H1 (cell line): ENCODE measurements around the gene RIMBP2. TPM values are rescaled to one million over a fixed set of nuclear protein-coding genes. Genes with fewer than 3 reads are reported as not detected.

ENCODE experiments used
- CTCF ChIA-PET: fragments of 300-600 bp; sonication (Branson Sonifier 250); formaldehyde crosslinking; loops from one replicate; lab custom pipeline; 2021; ENCODE audit not compliant: partially characterized antibody; lab: Charles Lee
- POLR2A ChIA-PET: fragments of 300-600 bp; sonication (Branson Sonifier 250); formaldehyde crosslinking; loops from one replicate; lab custom pipeline; 2021; ENCODE audit warnings: inconsistent platforms; ENCODE audit not compliant: partially characterized antibody; lab: Charles Lee
- DNase-seq, 2 experiments: peaks; one replicate each; pipeline versions ENCODE4 v3.0.0 to v3.0.0-alpha.2; 2010 to 2022; ENCODE audit warnings: low spot score in 2 of 2, low read depth in 1 of 2, mixed read lengths in 1 of 2
- FAIRE-seq: peaks from 2 replicates; lab custom pipeline; 2011; peaks lifted over from hg19 to GRCh38; lab: Jason Lieb, UNC
- H2AFZ ChIP-seq: 2 replicates; pipeline ENCODE4 v1.8.1; 2012; ENCODE audit warnings: low read length, inconsistent platforms
- H2AK5ac ChIP-seq: 2 replicates; pipeline ENCODE4 v1.6.1; 2013; ENCODE audit warnings: low read depth, low read length
- H2BK120ac ChIP-seq: replicated peaks from 2 replicates; pipeline ENCODE3; 2013; ENCODE audit warnings: low read depth, low read length, inconsistent platforms
- H2BK12ac ChIP-seq: 2 replicates; pipeline ENCODE4 v1.6.1; 2013; ENCODE audit warnings: low read depth, low read length
- H2BK15ac ChIP-seq: 2 replicates; pipeline ENCODE4 v1.6.1; 2013; ENCODE audit warnings: low read length
- H2BK20ac ChIP-seq: 2 replicates; pipeline ENCODE4 v1.6.1; 2013; ENCODE audit warnings: low read length
- H2BK5ac ChIP-seq: 2 replicates; pipeline ENCODE4 v1.6.1; 2013; ENCODE audit warnings: low read depth, low read length
- H3K14ac ChIP-seq: 2 replicates; pipeline ENCODE4 v1.6.1; 2013; ENCODE audit warnings: inconsistent platforms; ENCODE audit not compliant: insufficient read length
- H3K18ac ChIP-seq: 2 replicates; pipeline ENCODE4 v1.6.1; 2013; ENCODE audit warnings: low read length; ENCODE audit errors: extremely low read depth
- H3K23ac ChIP-seq: 2 replicates; pipeline ENCODE4 v1.6.1; 2013; ENCODE audit warnings: inconsistent platforms; ENCODE audit not compliant: insufficient read length
- H3K23me2 ChIP-seq: 2 replicates; pipeline ENCODE4 v1.6.1; 2013; ENCODE audit warnings: low read depth, low read length
- H3K27ac ChIP-seq: 2 replicates; pipeline ENCODE4 v1.6.1; 2011; ENCODE audit warnings: low read depth, low read length, inconsistent platforms
- H3K27me3 ChIP-seq, 4 experiments: replicated peaks in 1 of 4; 1 replicate in 1 of 4; 2 replicates in 3 of 4; pipeline versions ENCODE4 v1.6.1 to v1.8.1; 2011 to 2013; ENCODE audit warnings: low read length in 3 of 4, mild to moderate bottlenecking in 3 of 4, inconsistent platforms in 2 of 4, mixed read lengths in 2 of 4, moderate library complexity in 1 of 4; ENCODE audit not compliant: control insufficient read depth in 3 of 4, insufficient read depth in 3 of 4; ENCODE audit errors: extremely low read depth in 1 of 4
- H3K36me3 ChIP-seq, 4 experiments: 2 replicates each; pipeline versions ENCODE4 v1.6.1 to v1.8.1; 2011 to 2013; ENCODE audit warnings: mild to moderate bottlenecking in 4 of 4, low read length in 3 of 4, moderate library complexity in 2 of 4, control low read depth in 1 of 4, inconsistent platforms in 1 of 4; ENCODE audit not compliant: insufficient read depth in 4 of 4, control insufficient read depth in 2 of 4
- H3K4ac ChIP-seq: replicated peaks from 2 replicates; pipeline ENCODE3; 2013; ENCODE audit warnings: low read length, low read depth, mixed read lengths, inconsistent platforms; ENCODE audit not compliant: insufficient read length
- H3K4me1 ChIP-seq, 4 experiments: replicated peaks in 1 of 4; 1 replicate in 1 of 4; 2 replicates in 3 of 4; pipeline versions ENCODE4 v1.6.1 to v1.8.1; 2011 to 2013; ENCODE audit warnings: low read length in 3 of 4, inconsistent platforms in 2 of 4, mixed read lengths in 1 of 4; ENCODE audit not compliant: insufficient read depth in 4 of 4, control insufficient read depth in 3 of 4
- H3K4me2 ChIP-seq, 2 experiments: 2 replicates each; pipeline versions ENCODE4 v1.6.1 to v1.8.1; 2011 to 2013; ENCODE audit warnings: low read depth in 2 of 2, low read length in 2 of 2, control low read depth in 1 of 2, inconsistent platforms in 1 of 2, mild to moderate bottlenecking in 1 of 2; ENCODE audit not compliant: insufficient read depth in 1 of 2
- H3K4me3 ChIP-seq, 4 experiments: fragments of 200-600, 300-600 bp in 1 of 4; sonication (generic), shearing (Covaris generic), sonication (Bioruptor Twin) in 1 of 4; 2 replicates each; pipeline versions ENCODE4 v1.5.1 to v1.8.1; 2011 to 2016; ENCODE audit warnings: low read length in 4 of 4, low read depth in 3 of 4, control low read depth in 2 of 4, inconsistent platforms in 2 of 4, mild to moderate bottlenecking in 2 of 4, mixed read lengths in 1 of 4, moderate library complexity in 1 of 4; ENCODE audit not compliant: insufficient read depth in 2 of 4; ENCODE audit errors: extremely low read depth in 1 of 4
- H3K56ac ChIP-seq: replicated peaks from 2 replicates; pipeline ENCODE3; 2013; ENCODE audit warnings: low read depth, mild to moderate bottlenecking, mixed read lengths, low read length, inconsistent platforms; ENCODE audit not compliant: insufficient read length
- H3K79me1 ChIP-seq: 2 replicates; pipeline ENCODE4 v1.6.1; 2013; ENCODE audit warnings: low read depth, low read length, control low read depth
- H3K79me2 ChIP-seq, 2 experiments: 2 replicates each; pipeline versions ENCODE4 v1.6.1 to v1.8.1; 2012 to 2013; ENCODE audit warnings: low read length in 2 of 2, mild to moderate bottlenecking in 2 of 2, inconsistent platforms in 1 of 2; ENCODE audit not compliant: insufficient read depth in 2 of 2, control insufficient read depth in 1 of 2
- H3K9ac ChIP-seq, 4 experiments: replicated peaks in 1 of 4; 1 replicate in 1 of 4; 2 replicates in 3 of 4; pipeline versions ENCODE4 v1.6.1 to v1.8.1; 2011 to 2013; ENCODE audit warnings: low read depth in 3 of 4, low read length in 3 of 4, control low read depth in 2 of 4, mild to moderate bottlenecking in 2 of 4, moderate library complexity in 2 of 4, inconsistent platforms in 1 of 4; ENCODE audit errors: extremely low read depth in 1 of 4
- H3K9me3 ChIP-seq, 2 experiments: 2 replicates each; pipeline versions ENCODE4 v1.6.1 to v1.8.1; 2012 to 2013; ENCODE audit warnings: mild to moderate bottlenecking in 2 of 2, moderate library complexity in 2 of 2, control low read depth in 1 of 2, inconsistent platforms in 1 of 2, low read depth in 1 of 2, low read length in 1 of 2, mixed read lengths in 1 of 2; ENCODE audit not compliant: insufficient read depth in 2 of 2
- H4K20me1 ChIP-seq, 2 experiments: replicated peaks in 1 of 2; 2 replicates each; pipeline versions ENCODE3 to v1.8.1; 2011 to 2013; ENCODE audit warnings: inconsistent platforms in 2 of 2, low read length in 2 of 2, mild to moderate bottlenecking in 1 of 2; ENCODE audit not compliant: insufficient read depth in 2 of 2, control insufficient read depth in 1 of 2
- H4K5ac ChIP-seq: 2 replicates; pipeline ENCODE4 v1.6.1; 2013; ENCODE audit warnings: low read length, low read depth, mixed read lengths, inconsistent platforms; ENCODE audit not compliant: insufficient read length
- H4K8ac ChIP-seq: 2 replicates; pipeline ENCODE4 v1.8.0; 2013; ENCODE audit warnings: mild to moderate bottlenecking, moderate library complexity, low read length, inconsistent platforms; ENCODE audit not compliant: insufficient read depth; ENCODE audit errors: extremely low read depth
- H4K91ac ChIP-seq: replicated peaks from 2 replicates; pipeline ENCODE3; 2013; ENCODE audit warnings: low read length, mixed read lengths, inconsistent platforms; ENCODE audit not compliant: insufficient read length
- BRCA1 ChIP-seq: IDR thresholded peaks from 2 replicates; pipeline ENCODE4 v1.6.1; 2012; ENCODE audit warnings: low read depth, low read length, improper control_type of control experiment
- CREB1 ChIP-seq: IDR thresholded peaks from 2 replicates; pipeline ENCODE4 v1.6.1; 2012; ENCODE audit warnings: inconsistent platforms
- CTBP2 ChIP-seq: IDR thresholded peaks from 2 replicates; pipeline ENCODE4 v1.7.0; 2011; ENCODE audit warnings: borderline replicate concordance, mild to moderate bottlenecking, moderate library complexity, mixed read lengths, low read length; ENCODE audit not compliant: insufficient read depth, insufficient read length
- EGR1 ChIP-seq: IDR thresholded peaks from 2 replicates; pipeline ENCODE4 v1.6.1; 2011; ENCODE audit warnings: low read depth, low read length, borderline replicate concordance
- GTF2F1 ChIP-seq: IDR thresholded peaks from 2 replicates; pipeline ENCODE4 v1.6.1; 2012; ENCODE audit warnings: low read depth, low read length, improper control_type of control experiment, borderline replicate concordance
- JUN ChIP-seq: IDR thresholded peaks from 2 replicates; pipeline ENCODE4 v1.6.1; 2011; ENCODE audit warnings: low read depth, mild to moderate bottlenecking, improper control_type of control experiment, low read length
- KDM1A ChIP-seq: fragments of 200-600, 300-600 bp; sonication (generic); IDR thresholded peaks from 2 replicates; pipeline ENCODE4 v1.7.1; 2016; ENCODE audit warnings: mild to moderate bottlenecking, low read length, borderline replicate concordance
- NANOG ChIP-seq: IDR thresholded peaks from 2 replicates; pipeline ENCODE4 v1.6.1; 2011; ENCODE audit warnings: low read length, low read depth, mild to moderate bottlenecking, inconsistent platforms; ENCODE audit not compliant: insufficient read depth, poor library complexity, severe bottlenecking
- RFX5 ChIP-seq: IDR thresholded peaks from 2 replicates; pipeline ENCODE4 v1.6.1; 2011; ENCODE audit warnings: low read depth, low read length, improper control_type of control experiment, borderline replicate concordance
- SP4 ChIP-seq: IDR thresholded peaks from 2 replicates; pipeline ENCODE4 v1.6.1; 2012; ENCODE audit warnings: low read length, inconsistent platforms
- ZNF274 ChIP-seq: IDR thresholded peaks from 2 replicates; pipeline ENCODE4 v1.7.0; 2012; ENCODE audit warnings: low read length, borderline replicate concordance; ENCODE audit errors: extremely low read depth
- WGBS, 2 experiments: shearing (Covaris generic) in 1 of 2; methylation state at CpG; one replicate each; pipeline versions ENCODE4 v1.1.6 to v1.1.7; 2013 to 2015; ENCODE audit warnings: low lambda C conversion rate in 2 of 2, mixed read lengths in 2 of 2, inconsistent platforms in 1 of 2, low coverage in 1 of 2, missing lambda C conversion rate in 1 of 2; ENCODE audit not compliant: insufficient replicate concordance in 2 of 2, insufficient coverage in 1 of 2, insufficient read length in 1 of 2; ENCODE audit errors: extremely low coverage in 1 of 2, missing lambda C conversion rate in 1 of 2; 5-methylcytosine and 5-hydroxymethylcytosine counted together
- polyA plus RNA-seq, 7 experiments: library from polyadenylated mRNA; depleted of rRNA in 3 of 7; stranded (reverse) in 5 of 7; unstranded in 2 of 7; fragments of >200 nt in 5 of 7; fragments of 200-250 nt in 2 of 7; gene quantifications; 1 replicate in 5 of 7; 2 replicates in 1 of 7; 4 replicates in 1 of 7; pipeline versions ENCODE4 v1.2.1 to v1.2.3, GENCODE V29; 2011 to 2013; ENCODE audit warnings: missing spikeins in 2 of 7, mixed read lengths in 2 of 7
- total RNA-seq: library from RNA; stranded (reverse); fragmentation: NEBNext Ultra II Directional; extraction: Animal tissue kit (Norgen Biotek cat#: 25700); gene quantifications from 2 replicates; pipeline ENCODE4 v1.2.1, GENCODE V29; 2021
- TF ChIP-seq, protein P1 (sequence below): IDR thresholded peaks from 2 replicates; pipeline ENCODE4 v1.6.1; 2011; ENCODE audit warnings: low read length, improper control_type of control experiment

RIMBP2 gene
- total and polyA plus RNA-seq, 2 of the 8 experiments (the other 6 are each of a cell fraction or from before 2014, with no cell fraction given): 0.18 to 0.65 TPM

DNA sequence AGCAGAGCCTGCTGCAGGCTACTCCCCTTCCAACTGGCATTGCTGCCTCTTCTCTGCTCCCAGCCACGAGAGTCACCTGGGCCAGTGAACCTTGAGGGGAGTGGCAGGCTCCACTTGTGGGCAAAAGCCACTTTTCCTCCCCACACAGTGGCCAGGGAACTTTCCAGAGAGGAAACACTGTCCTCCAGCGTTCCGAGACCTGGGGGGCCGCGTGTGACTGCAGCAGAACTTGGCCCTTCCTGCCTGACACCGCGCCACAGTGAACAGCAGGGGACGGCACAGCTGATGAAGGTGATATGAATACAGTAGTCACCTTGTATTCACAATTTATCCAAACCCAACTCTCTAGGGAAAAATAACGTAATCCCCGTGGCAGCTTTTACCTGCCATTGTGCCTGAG, 263.6 kb downstream of the RIMBP2 start:
- Histone ChIP-seq H3K36me3 (no peaks in the 10 kb centered on the region), H4K20me1 (no peaks in the 10 kb centered on the region), H2AFZ (no peak overlapping the region), H4K5ac (no peak overlapping the region), H3K9me3 (no peaks in the 10 kb centered on the region), H2BK15ac (no peak overlapping the region), H3K4me1 (no peaks in the 10 kb centered on the region), H3K4me2 (no peak overlapping the region), H3K23me2 (peaks cover 2% of the 10 kb centered on the region; the same call in 1 of the 2 replicates), H2BK120ac (no peak overlapping the region), H3K79me1 (no peaks in the 10 kb centered on the region), H3K4me3 (no peak overlapping the region), H2BK12ac (no peak overlapping the region), H2BK5ac (no peak overlapping the region), H3K27me3 (no peaks in the 10 kb centered on the region), H2BK20ac (no peak overlapping the region), H4K8ac (no peak overlapping the region), H3K14ac (no peak overlapping the region), H3K27ac (no peak overlapping the region), H3K9ac (no peak overlapping the region), H3K4ac (no peak overlapping the region), H3K79me2 (no peaks in the 10 kb centered on the region), H2AK5ac (no peak overlapping the region), H3K23ac (no peak overlapping the region), H4K91ac (no peak overlapping the region), H3K18ac (no peak overlapping the region), H3K56ac (no peak overlapping the region)
- WGBS, 2 experiments: 90% methylated on average over 10 of the region's 10 CpGs; no CpG with 5 or more reads in 1 of the 2 experiments
- no peak for DNase-seq
- POLR2A ChIA-PET: no interaction called here
- FAIRE-seq: no peak
- CTCF ChIA-PET: interaction anchor here (0.8 kb wide), 2 partner anchors 8 to 52 kb away, joined by 3 read pairs; no protein-coding TSS in a partner anchor
- no peak for TF ChIP-seq NANOG
- no peak for TF ChIP-seq BRCA1
- TF ChIP-seq EGR1: no peak
- TF ChIP-seq CREB1: no peak
- no peak for TF ChIP-seq JUN
- TF ChIP-seq CTBP2: no peak
- no peak for TF ChIP-seq RFX5
- TF ChIP-seq ZNF274: no peak
- TF ChIP-seq, protein P1, sequence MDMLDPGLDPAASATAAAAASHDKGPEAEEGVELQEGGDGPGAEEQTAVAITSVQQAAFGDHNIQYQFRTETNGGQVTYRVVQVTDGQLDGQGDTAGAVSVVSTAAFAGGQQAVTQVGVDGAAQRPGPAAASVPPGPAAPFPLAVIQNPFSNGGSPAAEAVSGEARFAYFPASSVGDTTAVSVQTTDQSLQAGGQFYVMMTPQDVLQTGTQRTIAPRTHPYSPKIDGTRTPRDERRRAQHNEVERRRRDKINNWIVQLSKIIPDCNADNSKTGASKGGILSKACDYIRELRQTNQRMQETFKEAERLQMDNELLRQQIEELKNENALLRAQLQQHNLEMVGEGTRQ: no peak
- no peak for TF ChIP-seq KDM1A
- TF ChIP-seq GTF2F1: no peak
- TF ChIP-seq SP4: no peak
